ENCODE data around the gene ASH1L. TPM values are rescaled to one million over a fixed set of nuclear protein-coding genes. Genes with fewer than 3 reads are reported as not detected.

The ASH1L gene
- total RNA-seq, 1 experiment from 2014 or later, result 29.3 TPM

DNA sequence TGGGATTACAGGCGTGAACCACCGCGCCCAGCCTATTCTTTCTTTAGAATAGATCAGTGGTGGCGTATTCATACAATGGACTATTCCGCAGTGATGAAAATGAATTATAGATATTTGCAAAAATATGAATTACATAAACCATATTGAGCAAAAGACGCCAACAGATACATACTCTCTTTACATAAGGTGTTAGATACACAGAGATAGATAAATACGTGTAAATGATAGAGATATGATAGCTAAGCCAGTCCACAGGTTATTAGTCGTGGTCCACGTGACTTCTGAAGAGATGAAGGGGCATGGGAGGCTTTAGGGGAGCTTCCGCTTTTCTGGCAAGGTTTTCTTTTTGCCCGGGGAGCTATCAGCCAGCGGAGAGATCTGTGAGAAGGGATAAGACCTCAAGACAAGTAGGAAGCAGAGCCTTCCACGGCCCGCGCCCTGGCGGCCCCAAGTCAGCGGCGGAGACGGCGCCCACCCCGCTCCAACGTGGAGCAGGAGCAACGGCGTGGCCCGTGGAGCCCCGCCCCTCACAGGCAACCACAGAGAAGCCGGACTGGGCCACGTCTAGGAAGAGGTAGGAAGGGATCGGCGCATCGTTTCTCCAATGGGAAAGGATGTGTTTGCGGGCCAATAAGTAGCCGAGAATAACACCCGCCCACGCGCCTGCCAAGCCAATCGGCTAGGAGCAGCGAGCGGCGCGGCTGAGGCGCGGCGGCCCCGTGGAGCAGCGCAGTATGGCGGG lies 47.1 kb upstream of the ASH1L start, which contains the start of gene MSTO1 (continued):
- 0 out of 2 replicates have a peak, but pooled peaks have one; percentile 17 for TF ChIP-seq ARID4B (CRISPR knock-in tag; IDR thresholded peaks at IDR 0.05; ENCODE audit: borderline replicate concordance)
- no peak for TF ChIP-seq ZNF263 (CRISPR knock-in tag; IDR thresholded peaks at IDR 0.05; ENCODE audit: low read depth)
- no peak for TF ChIP-seq CBFB (CRISPR knock-in tag; IDR thresholded peaks at IDR 0.05; ENCODE audit: low read depth)
- no peak for TF ChIP-seq NFE2L1 (CRISPR knock-in tag; IDR thresholded peaks at IDR 0.05)
- no peak for TF ChIP-seq ZNF281 (CRISPR knock-in tag; IDR thresholded peaks at IDR 0.05)
- TF ChIP-seq FOXK1 (CRISPR knock-in tag; IDR thresholded peaks at IDR 0.05), result peak; percentile 68
- TF ChIP-seq FOXP1 (CRISPR knock-in tag; IDR thresholded peaks at IDR 0.05; ENCODE audit: borderline replicate concordance), result no peak
- TF ChIP-seq ZNF219 (CRISPR knock-in tag; IDR thresholded peaks at IDR 0.05; ENCODE audit: borderline replicate concordance), result no peak
- no peak for TF ChIP-seq TCF7 (CRISPR knock-in tag; IDR thresholded peaks at IDR 0.05; ENCODE audit: low read depth)
- no peak for TF ChIP-seq ZNF232 (CRISPR knock-in tag; IDR thresholded peaks at IDR 0.05)
- TF ChIP-seq, protein P1, sequence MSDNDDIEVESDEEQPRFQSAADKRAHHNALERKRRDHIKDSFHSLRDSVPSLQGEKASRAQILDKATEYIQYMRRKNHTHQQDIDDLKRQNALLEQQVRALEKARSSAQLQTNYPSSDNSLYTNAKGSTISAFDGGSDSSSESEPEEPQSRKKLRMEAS (CRISPR knock-in tag; IDR thresholded peaks at IDR 0.05), result peak; percentile 94
- TF ChIP-seq, protein P2, sequence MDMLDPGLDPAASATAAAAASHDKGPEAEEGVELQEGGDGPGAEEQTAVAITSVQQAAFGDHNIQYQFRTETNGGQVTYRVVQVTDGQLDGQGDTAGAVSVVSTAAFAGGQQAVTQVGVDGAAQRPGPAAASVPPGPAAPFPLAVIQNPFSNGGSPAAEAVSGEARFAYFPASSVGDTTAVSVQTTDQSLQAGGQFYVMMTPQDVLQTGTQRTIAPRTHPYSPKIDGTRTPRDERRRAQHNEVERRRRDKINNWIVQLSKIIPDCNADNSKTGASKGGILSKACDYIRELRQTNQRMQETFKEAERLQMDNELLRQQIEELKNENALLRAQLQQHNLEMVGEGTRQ (CRISPR knock-in tag; IDR thresholded peaks at IDR 0.05), result peak; percentile 86
- TF ChIP-seq ESRRA (CRISPR knock-in tag; IDR thresholded peaks at IDR 0.05; ENCODE audit: borderline replicate concordance), result no peak
- TF ChIP-seq CDX4 (CRISPR knock-in tag; IDR thresholded peaks at IDR 0.05; ENCODE audit: borderline replicate concordance), result no peak
- peak; percentile 82 for TF ChIP-seq USF1 (CRISPR knock-in tag; IDR thresholded peaks at IDR 0.05)

- ChIA-PET POLR2A (no interaction called here), CTCF (no interaction called here)
- no peak for ATAC-seq
- TF ChIP-seq RORB (CRISPR knock-in tag; IDR thresholded peaks at IDR 0.05), result no peak
- no peak for TF ChIP-seq ETV6 (CRISPR knock-in tag; IDR thresholded peaks at IDR 0.05)
- TF ChIP-seq EMX1 (CRISPR knock-in tag; IDR thresholded peaks at IDR 0.05), result no peak
- TF ChIP-seq ZMAT4 (CRISPR knock-in tag; IDR thresholded peaks at IDR 0.05), result no peak
- no peak for TF ChIP-seq SMAD3 (CRISPR knock-in tag; IDR thresholded peaks at IDR 0.05; ENCODE audit: borderline replicate concordance)
- no peak for TF ChIP-seq ZNF396 (CRISPR knock-in tag; IDR thresholded peaks at IDR 0.05; ENCODE audit: borderline replicate concordance)
- TF ChIP-seq CREM (CRISPR knock-in tag; IDR thresholded peaks at IDR 0.05), result no peak
- no peak for TF ChIP-seq AFF4 (CRISPR knock-in tag; IDR thresholded peaks at IDR 0.05; ENCODE audit: borderline replicate concordance)
Observed at GRCh38 chr1:155608888-155609225, 46.3 kb upstream of the ASH1L start.

More at GRCh38 chr1:155608888-155609225, 46.3 kb upstream of the ASH1L start:
- Mint-ChIP-seq H3K4me1 (peaks cover 4% of the 10 kb centered on the region; the same call in 1 of the 2 replicates), H3K9me3 (no peaks in the 10 kb centered on the region), H3K27ac (no peak overlapping the region), H3K4me3 (peak overlapping the region; percentile 36), H3K36me3 (peaks cover 14% of the 10 kb centered on the region), H3K27me3 (ENCODE audit: low read depth) (no peaks in the 10 kb centered on the region)
- no peak for DNase-seq (ENCODE audit: low spot score)

Measured in WTC11 (cell line).